Endothelial cell of umbilical vein (primary cell): ENCODE measurements around the gene KLF3.

Experiments used
- MYC ChIP-seq: IDR thresholded peaks from one replicate; pipeline ENCODE4 v1.6.1; 2011; ENCODE audit warnings: mild to moderate bottlenecking, low read depth, low read length
- POLR2AphosphoS5 ChIP-seq: IDR thresholded peaks from 2 replicates; pipeline ENCODE4 v1.6.1; 2012; ENCODE audit warnings: low read depth, mild to moderate bottlenecking, control low read depth, low read length, moderate library complexity; ENCODE audit not compliant: insufficient read depth
- TF ChIP-seq, protein P1 (sequence below), 2 donors: IDR thresholded peaks; 1 replicate in 1 of 2; 2 replicates in 1 of 2; pipeline ENCODE4 v1.5.1; 2011; ENCODE audit warnings: low read length in 2 of 2, mild to moderate bottlenecking in 2 of 2, moderate library complexity in 2 of 2, control low read depth in 1 of 2, inconsistent platforms in 1 of 2, low read depth in 1 of 2; ENCODE audit not compliant: insufficient read depth in 1 of 2; ENCODE audit errors: extremely low read depth in 1 of 2

- TF ChIP-seq, protein P1, sequence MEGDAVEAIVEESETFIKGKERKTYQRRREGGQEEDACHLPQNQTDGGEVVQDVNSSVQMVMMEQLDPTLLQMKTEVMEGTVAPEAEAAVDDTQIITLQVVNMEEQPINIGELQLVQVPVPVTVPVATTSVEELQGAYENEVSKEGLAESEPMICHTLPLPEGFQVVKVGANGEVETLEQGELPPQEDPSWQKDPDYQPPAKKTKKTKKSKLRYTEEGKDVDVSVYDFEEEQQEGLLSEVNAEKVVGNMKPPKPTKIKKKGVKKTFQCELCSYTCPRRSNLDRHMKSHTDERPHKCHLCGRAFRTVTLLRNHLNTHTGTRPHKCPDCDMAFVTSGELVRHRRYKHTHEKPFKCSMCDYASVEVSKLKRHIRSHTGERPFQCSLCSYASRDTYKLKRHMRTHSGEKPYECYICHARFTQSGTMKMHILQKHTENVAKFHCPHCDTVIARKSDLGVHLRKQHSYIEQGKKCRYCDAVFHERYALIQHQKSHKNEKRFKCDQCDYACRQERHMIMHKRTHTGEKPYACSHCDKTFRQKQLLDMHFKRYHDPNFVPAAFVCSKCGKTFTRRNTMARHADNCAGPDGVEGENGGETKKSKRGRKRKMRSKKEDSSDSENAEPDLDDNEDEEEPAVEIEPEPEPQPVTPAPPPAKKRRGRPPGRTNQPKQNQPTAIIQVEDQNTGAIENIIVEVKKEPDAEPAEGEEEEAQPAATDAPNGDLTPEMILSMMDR (IDR thresholded peaks at IDR 0.05; ENCODE audit: extremely low read depth in 1 of 2, insufficient read depth in 1 of 2, low read depth in 1 of 2, low read length in 2 of 2): no peak
- no peak for TF ChIP-seq POLR2AphosphoS5
- TF ChIP-seq MYC: no peak
Observed at GRCh38 chr4:38671592-38671940, 7.6 kb downstream of the KLF3 start.
